Measurements from ENCODE around the gene BTRC.
A peak's percentile ranks its signal among the peaks of the same experiment; 100 is the strongest.

Gene BTRC

DNA sequence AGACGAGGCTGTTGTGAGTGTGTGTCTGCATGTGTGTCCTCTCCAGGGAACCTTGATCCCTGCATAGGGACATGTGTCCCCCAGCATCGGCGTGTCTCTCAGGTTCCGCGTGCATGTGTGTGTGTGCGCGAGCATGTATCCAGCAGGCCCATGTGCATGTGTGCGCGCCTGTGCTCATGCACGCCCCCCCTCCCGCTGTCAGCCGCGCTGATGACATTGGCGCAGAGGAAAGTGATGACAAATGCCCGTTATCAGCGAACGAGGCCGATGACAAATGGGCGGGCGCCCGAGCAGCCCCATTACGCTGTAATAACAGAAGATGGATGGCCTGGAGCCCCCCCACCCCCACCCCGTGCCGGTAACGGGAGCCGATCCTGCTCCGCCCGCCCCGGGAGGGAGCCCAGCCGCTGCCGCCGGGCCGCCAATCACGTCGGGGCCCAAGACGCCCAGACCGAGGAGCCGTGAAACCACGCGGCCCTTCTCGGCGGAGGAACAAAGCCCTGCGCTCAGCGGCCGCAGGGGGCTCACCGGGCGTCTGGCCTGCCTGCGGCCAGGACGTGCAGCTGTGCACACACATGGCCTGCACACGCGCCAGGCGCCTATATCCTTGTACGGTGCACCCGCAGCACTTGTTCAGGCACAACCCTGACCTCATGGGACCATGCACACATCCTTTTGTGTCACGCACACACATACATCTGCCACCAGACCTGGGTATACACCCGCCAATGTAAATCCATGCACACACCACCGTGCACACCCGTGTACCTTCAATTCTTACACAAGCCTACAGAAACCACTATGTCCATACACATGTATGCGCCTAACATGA, 212.6 kb downstream of the BTRC start:
- DNase-seq (ENCODE audit: low read depth): no peak
- H3K4me3 ChIP-seq (ENCODE audit: low read length): no peak overlapping the region
- TF ChIP-seq, protein P1, sequence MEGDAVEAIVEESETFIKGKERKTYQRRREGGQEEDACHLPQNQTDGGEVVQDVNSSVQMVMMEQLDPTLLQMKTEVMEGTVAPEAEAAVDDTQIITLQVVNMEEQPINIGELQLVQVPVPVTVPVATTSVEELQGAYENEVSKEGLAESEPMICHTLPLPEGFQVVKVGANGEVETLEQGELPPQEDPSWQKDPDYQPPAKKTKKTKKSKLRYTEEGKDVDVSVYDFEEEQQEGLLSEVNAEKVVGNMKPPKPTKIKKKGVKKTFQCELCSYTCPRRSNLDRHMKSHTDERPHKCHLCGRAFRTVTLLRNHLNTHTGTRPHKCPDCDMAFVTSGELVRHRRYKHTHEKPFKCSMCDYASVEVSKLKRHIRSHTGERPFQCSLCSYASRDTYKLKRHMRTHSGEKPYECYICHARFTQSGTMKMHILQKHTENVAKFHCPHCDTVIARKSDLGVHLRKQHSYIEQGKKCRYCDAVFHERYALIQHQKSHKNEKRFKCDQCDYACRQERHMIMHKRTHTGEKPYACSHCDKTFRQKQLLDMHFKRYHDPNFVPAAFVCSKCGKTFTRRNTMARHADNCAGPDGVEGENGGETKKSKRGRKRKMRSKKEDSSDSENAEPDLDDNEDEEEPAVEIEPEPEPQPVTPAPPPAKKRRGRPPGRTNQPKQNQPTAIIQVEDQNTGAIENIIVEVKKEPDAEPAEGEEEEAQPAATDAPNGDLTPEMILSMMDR (IDR thresholded peaks at IDR 0.05; ENCODE audit: insufficient read depth, low read depth, low read length, missing control alignments): no peak

DNA sequence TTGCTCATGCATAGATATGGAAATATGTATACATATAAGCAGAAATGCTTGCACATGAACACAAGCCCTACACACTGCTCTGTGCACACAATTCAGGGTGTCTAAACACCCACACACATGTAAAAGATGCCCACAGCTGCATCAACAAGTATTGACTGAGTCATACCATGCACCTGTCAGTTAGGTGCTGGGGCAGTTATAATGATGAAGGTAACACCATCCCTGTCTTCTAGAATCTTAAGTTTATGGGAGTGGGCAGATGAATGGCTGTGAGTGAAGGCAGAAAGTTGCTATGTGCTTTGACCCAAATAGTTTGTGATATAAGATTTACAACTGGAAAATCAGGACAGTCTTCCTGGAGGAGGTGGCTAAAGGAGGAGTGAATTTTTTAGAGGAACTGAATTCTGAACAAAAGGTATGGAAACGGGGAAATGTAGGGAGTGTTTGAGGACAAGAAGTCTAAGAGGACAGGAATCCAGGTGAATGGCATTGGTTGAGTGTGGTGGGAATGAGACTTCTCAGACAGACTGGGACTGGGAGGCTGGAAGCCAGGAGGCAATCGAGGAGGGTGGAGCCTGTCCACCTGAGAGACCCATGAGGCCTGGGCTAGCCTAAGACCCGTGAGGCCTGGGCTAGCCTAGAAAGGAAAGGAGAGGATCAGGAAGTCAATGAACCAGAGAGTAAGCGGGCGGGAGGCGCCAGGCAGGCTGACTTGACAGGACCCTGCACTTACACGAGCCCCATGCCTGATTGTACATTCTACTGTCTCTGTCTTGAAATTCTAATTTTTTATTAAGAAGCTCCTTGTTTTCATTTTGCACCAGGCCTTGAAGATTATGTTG, 213.4 kb downstream of the BTRC start:
- no peak overlapping the region for H3K4me3 ChIP-seq (ENCODE audit: low read length)
- TF ChIP-seq, protein P1 (IDR thresholded peaks at IDR 0.05; ENCODE audit: insufficient read depth, low read depth, low read length, missing control alignments): no peak
- DNase-seq (ENCODE audit: low read depth): peak; percentile 32

DNA sequence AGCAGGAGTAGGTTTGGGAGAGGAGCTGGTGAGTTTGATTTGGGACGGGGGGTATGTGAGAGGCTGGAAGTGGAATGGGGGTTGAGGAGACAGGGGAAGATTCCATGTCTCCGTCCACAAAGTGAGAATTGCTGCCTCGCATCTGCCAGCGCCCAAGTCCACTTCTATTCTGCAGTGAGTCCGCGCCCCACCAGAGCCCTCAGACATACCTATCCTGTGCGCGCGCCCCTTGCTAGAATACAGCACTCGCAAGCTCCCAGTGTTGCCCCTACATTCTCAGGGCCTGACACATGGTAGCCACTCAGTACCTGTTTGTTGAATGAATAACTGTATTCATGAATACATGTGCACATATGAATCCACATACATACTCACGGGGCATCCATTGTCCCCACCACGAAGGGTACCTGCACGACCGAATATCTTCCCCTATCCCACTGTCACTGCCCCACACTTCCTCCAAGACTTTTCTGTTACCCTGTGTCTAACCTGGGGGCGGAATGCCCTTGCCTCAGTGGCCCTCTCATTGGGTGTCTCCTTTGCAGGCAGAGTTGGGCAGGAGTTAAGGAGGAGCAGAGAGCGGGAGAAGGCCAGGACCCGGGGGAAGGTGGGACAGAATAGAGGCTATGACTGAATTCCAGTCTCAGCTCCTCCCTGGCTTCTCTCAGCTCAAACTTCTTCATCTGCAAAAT, 214.2 kb downstream of the BTRC start:
- H3K4me3 ChIP-seq (ENCODE audit: low read length): no peak overlapping the region
- no peak for DNase-seq (ENCODE audit: low read depth)
- TF ChIP-seq, protein P1 (IDR thresholded peaks at IDR 0.05; ENCODE audit: insufficient read depth, low read depth, low read length, missing control alignments): no peak

DNA sequence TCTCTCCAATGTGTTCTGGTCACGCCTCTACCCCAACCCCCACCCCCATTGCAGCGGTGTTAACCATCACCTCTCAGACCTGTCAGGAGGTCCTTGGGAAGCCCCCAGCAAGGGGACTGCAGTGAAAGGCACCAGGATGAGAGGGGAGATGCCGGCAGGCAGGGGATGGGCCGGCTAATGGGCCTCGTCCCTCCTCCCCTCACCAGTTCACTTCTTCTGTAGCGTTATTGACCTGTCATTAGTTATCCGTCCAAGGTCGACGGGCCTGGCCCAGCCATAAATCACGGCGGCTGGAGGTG, 215.3 kb downstream of the BTRC start:
- DNase-seq (ENCODE audit: low read depth): no peak
- H3K4me3 ChIP-seq (ENCODE audit: low read length): no peak overlapping the region
- TF ChIP-seq, protein P1 (IDR thresholded peaks at IDR 0.05; ENCODE audit: insufficient read depth, low read depth, low read length, missing control alignments): no peak

DNA sequence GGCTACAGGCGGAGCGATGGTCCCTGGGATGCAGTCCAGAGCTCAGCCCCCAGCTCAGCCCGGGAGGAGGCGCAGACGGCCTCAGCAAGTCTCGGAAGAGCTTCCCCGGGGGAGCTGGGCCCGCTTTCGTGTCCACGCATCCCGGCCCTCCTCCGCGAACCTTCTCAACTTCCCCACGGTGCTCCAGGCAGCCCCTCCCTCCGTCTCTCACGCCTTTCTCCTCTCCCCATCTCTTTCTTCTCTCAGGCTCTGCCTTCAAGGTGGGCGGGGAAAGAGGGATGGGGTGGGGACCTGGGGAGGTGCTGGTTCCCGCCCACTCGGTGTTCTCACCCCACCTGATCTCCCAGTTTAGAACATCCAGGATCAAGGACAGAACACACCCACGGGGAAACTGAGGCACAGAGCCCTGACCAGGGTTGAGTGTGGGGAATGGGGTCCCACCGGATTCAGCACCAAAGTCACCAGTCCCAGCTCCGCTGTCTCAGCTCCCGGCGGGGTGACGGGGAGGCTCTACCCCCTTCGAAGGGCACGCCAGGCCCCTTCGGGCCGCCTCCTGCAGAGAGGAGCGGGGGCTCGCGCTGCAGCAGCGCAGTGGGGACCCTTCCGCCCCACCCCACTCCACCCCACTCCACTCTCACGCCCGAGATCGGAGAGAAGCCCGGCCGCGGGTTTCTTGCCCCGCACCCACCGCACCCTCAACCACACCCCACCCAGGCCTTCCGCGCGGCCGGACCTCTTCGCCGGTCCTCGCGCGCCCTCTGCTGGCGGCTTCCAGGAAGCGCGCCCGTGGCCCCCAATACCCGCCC, 215.9 kb downstream of the BTRC start:
- TF ChIP-seq, protein P1 (IDR thresholded peaks at IDR 0.05; ENCODE audit: insufficient read depth, low read depth, low read length, missing control alignments): peak; percentile 42
- peak overlapping the region; percentile 62 for H3K4me3 ChIP-seq (ENCODE audit: low read length)
- DNase-seq (ENCODE audit: low read depth): peak; percentile 77

Measured in epithelial cell of esophagus (primary cell).